Muscle of leg (tissue), 11 donors: Measurements from ENCODE around the gene SPSB3. TPM values are rescaled to one million over a fixed set of nuclear protein-coding genes. Genes with fewer than 3 reads are reported as not detected.

Experiments used
- DNase-seq: peaks from one replicate; pipeline ENCODE4 v3.0.0; 2013
- H3K27ac ChIP-seq: one replicate; pipeline ENCODE4 v1.5.1; 2013; ENCODE audit warnings: mild to moderate bottlenecking, low read length, control low read depth
- H3K27me3 ChIP-seq: one replicate; pipeline ENCODE4 v1.6.1; 2013; ENCODE audit warnings: low read length; ENCODE audit not compliant: control insufficient read depth, insufficient read depth
- H3K36me3 ChIP-seq: one replicate; pipeline ENCODE4 v1.6.1; 2013; ENCODE audit warnings: low read length; ENCODE audit not compliant: control insufficient read depth, insufficient read depth
- H3K4me1 ChIP-seq: one replicate; pipeline ENCODE4 v1.6.1; 2013; ENCODE audit warnings: low read length; ENCODE audit not compliant: control insufficient read depth, insufficient read depth
- H3K4me3 ChIP-seq: one replicate; pipeline ENCODE4 v1.5.1; 2013; ENCODE audit warnings: low read length, control low read depth
- H3K9me3 ChIP-seq: replicated peaks from 2 replicates; pipeline ENCODE4 v1.6.1; 2013; ENCODE audit warnings: low read depth, low read length; ENCODE audit not compliant: control insufficient read depth
- WGBS: methylation state at CpG from one replicate; pipeline ENCODE4 v1.1.5; 2013; ENCODE audit warnings: missing lambda C conversion rate; ENCODE audit not compliant: insufficient coverage; 5-methylcytosine and 5-hydroxymethylcytosine counted together
- polyA plus RNA-seq, 8 donors: library from polyadenylated mRNA; unstranded; fragments of 120-200 nt; gene quantifications; one replicate each; pipeline versions ENCODE4 v1.2.1 to v1.2.3, GENCODE V29; 2013; ENCODE audit warnings: inconsistent platforms in 1 of 8, low replicate concordance in 1 of 8; ENCODE audit not compliant: insufficient read length in 8 of 8, insufficient read depth in 1 of 8
- total RNA-seq: library from RNA; stranded (reverse); fragments of 120-200 nt; gene quantifications from one replicate; pipeline ENCODE4 v1.2.4, GENCODE V29; 2013

Gene SPSB3
- total and polyA plus RNA-seq, 9 donors, result 21.0 to 35.1 (median 24.7) TPM

- 93% methylated on average over 38 of the region's 44 CpGs for WGBS
- Histone ChIP-seq H3K27me3 (no peaks in the 10 kb centered on the region), H3K4me1 (peaks cover 12% of the 10 kb centered on the region), H3K9me3 (no peaks in the 10 kb centered on the region), H3K27ac (no peak overlapping the region), H3K36me3 (peaks cover 58% of the 10 kb centered on the region), H3K4me3 (no peak overlapping the region)
- DNase-seq, result no peak
Measured at GRCh38 chr16:1790611-1791255, 8.4 kb upstream of the SPSB3 start.

DNA sequence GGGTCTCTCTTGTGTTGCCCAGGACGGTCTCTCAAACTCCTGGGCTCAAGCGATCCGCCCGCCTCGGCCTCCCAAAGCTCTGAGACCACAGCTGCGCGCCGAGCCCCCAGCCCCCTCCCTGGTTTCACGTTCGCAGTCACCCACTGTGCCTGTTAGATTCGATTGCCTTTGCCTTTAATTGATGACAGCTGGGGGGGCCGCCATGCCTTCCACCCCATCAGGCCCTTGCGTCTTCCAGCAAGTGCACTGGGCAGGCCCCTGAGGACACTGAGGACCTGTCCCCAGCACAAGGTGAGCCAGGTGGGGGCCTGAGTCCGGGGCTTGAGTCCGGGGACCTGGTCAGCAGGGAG is 7.9 kb upstream of the SPSB3 start:
- no peak for DNase-seq
- Histone ChIP-seq H3K36me3 (peaks cover 63% of the 10 kb centered on the region), H3K4me3 (no peak overlapping the region), H3K4me1 (peaks cover 12% of the 10 kb centered on the region), H3K27me3 (no peaks in the 10 kb centered on the region), H3K9me3 (no peaks in the 10 kb centered on the region), H3K27ac (no peak overlapping the region)
- 84% methylated on average over 13 of the region's 15 CpGs for WGBS

GRCh38 chr16:1789643-1790045 is 7.3 kb upstream of the SPSB3 start:
- Histone ChIP-seq H3K9me3 (no peaks in the 10 kb centered on the region), H3K27ac (no peak overlapping the region), H3K36me3 (peaks cover 66% of the 10 kb centered on the region), H3K4me1 (peaks cover 10% of the 10 kb centered on the region), H3K27me3 (no peaks in the 10 kb centered on the region), H3K4me3 (no peak overlapping the region)
- no peak for DNase-seq
- 93% methylated on average over 7 of the region's 25 CpGs for WGBS

DNA sequence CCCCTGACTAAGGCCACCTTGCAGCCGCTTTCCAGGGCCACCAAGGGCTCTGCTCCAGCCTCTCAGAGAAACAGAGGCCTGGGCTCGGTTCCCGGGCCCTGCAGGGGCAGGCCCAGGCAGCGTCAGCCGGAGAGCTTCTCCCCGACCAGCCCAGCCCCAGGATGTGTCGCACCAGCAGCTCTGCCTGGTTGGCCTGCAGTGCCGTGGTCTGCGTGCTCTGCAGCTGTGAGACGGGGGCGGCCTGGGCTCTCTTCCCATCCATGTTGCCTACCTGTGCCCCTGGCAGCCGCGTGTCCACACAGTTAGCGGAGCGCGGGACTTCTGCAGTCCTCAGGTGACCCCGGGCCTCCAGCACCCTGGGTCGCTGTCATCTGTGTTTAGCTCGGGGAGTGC is 6.3 kb upstream of the SPSB3 start:
- 45% methylated on average over 19 of the region's 19 CpGs for WGBS
- Histone ChIP-seq H3K4me3 (no peak overlapping the region), H3K9me3 (no peaks in the 10 kb centered on the region), H3K27ac (no peak overlapping the region), H3K4me1 (peaks cover 10% of the 10 kb centered on the region), H3K27me3 (no peaks in the 10 kb centered on the region), H3K36me3 (peaks cover 66% of the 10 kb centered on the region)
- DNase-seq, result peak; percentile 16

GRCh38 chr16:1788095-1788707 is 5.8 kb upstream of the SPSB3 start:
- Histone ChIP-seq H3K9me3 (no peaks in the 10 kb centered on the region), H3K27me3 (no peaks in the 10 kb centered on the region), H3K4me1 (peaks cover 10% of the 10 kb centered on the region), H3K27ac (no peak overlapping the region), H3K36me3 (peaks cover 66% of the 10 kb centered on the region), H3K4me3 (no peak overlapping the region)
- WGBS, result 89% methylated on average over 21 of the region's 38 CpGs
- DNase-seq, result no peak

- no peak for DNase-seq
- WGBS, result 91% methylated on average over 44 of the region's 44 CpGs
- H3K27ac ChIP-seq, result no peak overlapping the region
- no peak overlapping the region for H3K4me3 ChIP-seq
- peaks cover 7% of the 10 kb centered on the region for H3K4me1 ChIP-seq
- peaks cover 63% of the 10 kb centered on the region for H3K36me3 ChIP-seq
- H3K27me3 ChIP-seq, result no peaks in the 10 kb centered on the region
- no peaks in the 10 kb centered on the region for H3K9me3 ChIP-seq
Measured at GRCh38 chr16:1787322-1788094, 5.1 kb upstream of the SPSB3 start.

GRCh38 chr16:1787056-1787321 is 4.6 kb upstream of the SPSB3 start:
- Histone ChIP-seq H3K9me3 (no peaks in the 10 kb centered on the region), H3K27ac (no peak overlapping the region), H3K4me3 (no peak overlapping the region), H3K36me3 (peaks cover 63% of the 10 kb centered on the region), H3K27me3 (no peaks in the 10 kb centered on the region), H3K4me1 (peaks cover 7% of the 10 kb centered on the region)
- WGBS, result 85% methylated on average over 6 of the region's 6 CpGs
- DNase-seq, result no peak

GRCh38 chr16:1786242-1787055 is 4.1 kb upstream of the SPSB3 start:
- no peaks in the 10 kb centered on the region for H3K9me3 ChIP-seq
- peaks cover 60% of the 10 kb centered on the region for H3K36me3 ChIP-seq
- WGBS, result 87% methylated on average over 51 of the region's 51 CpGs
- no peak for DNase-seq
- no peaks in the 10 kb centered on the region for H3K27me3 ChIP-seq
- H3K4me3 ChIP-seq, result no peak overlapping the region
- peaks cover 11% of the 10 kb centered on the region for H3K4me1 ChIP-seq
- no peak overlapping the region for H3K27ac ChIP-seq

DNA sequence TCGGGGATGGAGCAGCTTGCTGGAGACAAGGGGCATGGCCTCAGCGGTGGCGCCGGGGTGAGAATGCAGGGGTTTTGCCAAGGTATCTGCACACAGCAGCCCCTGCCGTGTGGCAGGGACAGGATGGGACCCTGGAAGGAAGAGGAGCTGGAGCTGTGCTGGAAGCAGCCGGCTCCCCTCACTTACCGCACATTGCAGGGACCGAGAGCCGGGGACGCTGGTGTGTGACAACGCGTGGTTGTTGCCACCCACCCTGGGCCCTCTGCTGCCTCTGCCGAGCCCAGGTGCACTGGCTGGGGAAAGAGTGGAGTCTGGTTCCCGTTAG is 3.4 kb upstream of the SPSB3 start:
- WGBS, result 87% methylated on average over 14 of the region's 14 CpGs
- Histone ChIP-seq H3K9me3 (no peaks in the 10 kb centered on the region), H3K4me1 (peaks cover 17% of the 10 kb centered on the region), H3K4me3 (no peak overlapping the region), H3K36me3 (peaks cover 57% of the 10 kb centered on the region), H3K27me3 (no peaks in the 10 kb centered on the region), H3K27ac (no peak overlapping the region)
- no peak for DNase-seq
